ENCODE results near the gene PCDHGB1. TPM values are rescaled to one million over a fixed set of nuclear protein-coding genes. Genes with fewer than 3 reads are reported as not detected.
"Not testable (repeated sequence)": the region's sequence is repeated elsewhere in the genome, so short reads cannot be mapped to it uniquely, and the experiment has no call there.

PCDHGB1 gene
- total RNA-seq, 2 donors from 2014 or later, result 1.4 to 6.6 TPM

- H3K4me3 Mint-ChIP-seq, result peak within 1 kb of the TSS; percentile 70
- no peak within 1 kb of the TSS for H3K27ac ChIP-seq (ENCODE audit: low read depth, low read length)
Measured at GRCh38 chr5:141343242-141343952, 6.5 kb upstream of the PCDHGB1 start, which contains the start of gene PCDHGA3. Gene PCDHGA3, plus strand, starts transcription at chr5:141343829. Its CDS starts 205 bp downstream, at chr5:141344034.

GRCh38 chr5:141343953-141344463 lies 5.9 kb upstream of the PCDHGB1 start:
- 58 to 84% methylated on average over 31 of the region's 31 CpGs for WGBS, 2 experiments (ENCODE audit: insufficient coverage in 1 of 2, insufficient read length in 1 of 2)
- Histone ChIP-seq H3K4me3 (ENCODE audit: low read length) (peak overlapping the region; percentile 77), H3K36me3 (ENCODE audit: control insufficient read depth, insufficient read depth, low read length) (no peaks in the 10 kb centered on the region), H3K27ac (ENCODE audit: low read depth, low read length) (no peak overlapping the region), H3K4me1 (ENCODE audit: control insufficient read depth, insufficient read depth, low read length) (no peaks in the 10 kb centered on the region), H3K9me3 (ENCODE audit: control insufficient read depth, low read length) (peaks cover 44% of the 10 kb centered on the region), H3K27me3 (ENCODE audit: control insufficient read depth, insufficient read depth, low read length, poor library complexity, severe bottlenecking) (no peaks in the 10 kb centered on the region), H3K9ac (ENCODE audit: extremely low read depth, low read length, poor library complexity, severe bottlenecking) (peak overlapping the region; percentile 58)
- peak overlapping the region; percentile 70 for H3K4me3 Mint-ChIP-seq
- H3K36me3 Mint-ChIP-seq (ENCODE audit: low read depth), result peaks cover 26% of the 10 kb centered on the region
- TF ChIP-seq, protein P1, sequence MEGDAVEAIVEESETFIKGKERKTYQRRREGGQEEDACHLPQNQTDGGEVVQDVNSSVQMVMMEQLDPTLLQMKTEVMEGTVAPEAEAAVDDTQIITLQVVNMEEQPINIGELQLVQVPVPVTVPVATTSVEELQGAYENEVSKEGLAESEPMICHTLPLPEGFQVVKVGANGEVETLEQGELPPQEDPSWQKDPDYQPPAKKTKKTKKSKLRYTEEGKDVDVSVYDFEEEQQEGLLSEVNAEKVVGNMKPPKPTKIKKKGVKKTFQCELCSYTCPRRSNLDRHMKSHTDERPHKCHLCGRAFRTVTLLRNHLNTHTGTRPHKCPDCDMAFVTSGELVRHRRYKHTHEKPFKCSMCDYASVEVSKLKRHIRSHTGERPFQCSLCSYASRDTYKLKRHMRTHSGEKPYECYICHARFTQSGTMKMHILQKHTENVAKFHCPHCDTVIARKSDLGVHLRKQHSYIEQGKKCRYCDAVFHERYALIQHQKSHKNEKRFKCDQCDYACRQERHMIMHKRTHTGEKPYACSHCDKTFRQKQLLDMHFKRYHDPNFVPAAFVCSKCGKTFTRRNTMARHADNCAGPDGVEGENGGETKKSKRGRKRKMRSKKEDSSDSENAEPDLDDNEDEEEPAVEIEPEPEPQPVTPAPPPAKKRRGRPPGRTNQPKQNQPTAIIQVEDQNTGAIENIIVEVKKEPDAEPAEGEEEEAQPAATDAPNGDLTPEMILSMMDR (conservative IDR thresholded peaks at IDR 0.05), result peak; percentile 4
- no peak for DNase-seq
- H3K27me3 Mint-ChIP-seq (ENCODE audit: insufficient read depth), result peaks cover 8% of the 10 kb centered on the region
- peak overlapping the region; percentile 94 for H3K27ac Mint-ChIP-seq
- no peaks in the 10 kb centered on the region for H3K4me1 Mint-ChIP-seq
- H3K9me3 Mint-ChIP-seq, result peaks cover 64% of the 10 kb centered on the region

More at GRCh38 chr5:141343242-141343952, 6.5 kb upstream of the PCDHGB1 start, which contains the start of gene PCDHGA3:
- Histone ChIP-seq H3K9ac (ENCODE audit: extremely low read depth, low read length, poor library complexity, severe bottlenecking) (peak within 1 kb of the TSS; percentile 58), H3K4me3 (ENCODE audit: low read length) (peak within 1 kb of the TSS; percentile 77), H3K36me3 (ENCODE audit: control insufficient read depth, insufficient read depth, low read length) (no peaks in the 10 kb centered on the region), H3K27me3 (ENCODE audit: control insufficient read depth, insufficient read depth, low read length, poor library complexity, severe bottlenecking) (no peaks in the 10 kb centered on the region), H3K4me1 (ENCODE audit: control insufficient read depth, insufficient read depth, low read length) (no peaks in the 10 kb centered on the region), H3K9me3 (ENCODE audit: control insufficient read depth, low read length) (peaks cover 38% of the 10 kb centered on the region)
- H3K4me1 Mint-ChIP-seq, result no peaks in the 10 kb centered on the region
- peak within 1 kb of the TSS; percentile 94 for H3K27ac Mint-ChIP-seq
- TF ChIP-seq, protein P1 (conservative IDR thresholded peaks at IDR 0.05), result peak; percentile 75
- WGBS, 2 experiments (ENCODE audit: insufficient coverage in 1 of 2, insufficient read length in 1 of 2), result 52 to 80% methylated on average over 3 to 7 of the region's 9 CpGs
- peaks cover 22% of the 10 kb centered on the region for H3K36me3 Mint-ChIP-seq (ENCODE audit: low read depth)
- H3K9me3 Mint-ChIP-seq, result peaks cover 70% of the 10 kb centered on the region
- H3K27me3 Mint-ChIP-seq (ENCODE audit: insufficient read depth), result peaks cover 11% of the 10 kb centered on the region
- peak; percentile 63 for DNase-seq

GRCh38 chr5:141345327-141345726 lies 4.6 kb upstream of the PCDHGB1 start:
- peaks cover 54% of the 10 kb centered on the region for H3K9me3 ChIP-seq (ENCODE audit: control insufficient read depth, low read length)
- H3K36me3 Mint-ChIP-seq (ENCODE audit: low read depth), result peaks cover 29% of the 10 kb centered on the region
- no peak overlapping the region for H3K9ac ChIP-seq (ENCODE audit: extremely low read depth, low read length, poor library complexity, severe bottlenecking)
- peaks cover 58% of the 10 kb centered on the region for H3K9me3 Mint-ChIP-seq
- peak overlapping the region; percentile 77 for H3K4me3 ChIP-seq (ENCODE audit: low read length)
- H3K4me1 Mint-ChIP-seq, result no peaks in the 10 kb centered on the region
- 83 to 92% methylated on average over 12 to 20 of the region's 20 CpGs for WGBS, 2 experiments (ENCODE audit: insufficient coverage in 1 of 2, insufficient read length in 1 of 2)
- H3K4me3 Mint-ChIP-seq, result no peak overlapping the region
- no peaks in the 10 kb centered on the region for H3K36me3 ChIP-seq (ENCODE audit: control insufficient read depth, insufficient read depth, low read length)
- no peak for DNase-seq
- no peaks in the 10 kb centered on the region for H3K4me1 ChIP-seq (ENCODE audit: control insufficient read depth, insufficient read depth, low read length)
- peaks cover 5% of the 10 kb centered on the region for H3K27me3 Mint-ChIP-seq (ENCODE audit: insufficient read depth)
- H3K27me3 ChIP-seq (ENCODE audit: control insufficient read depth, insufficient read depth, low read length, poor library complexity, severe bottlenecking), result no peaks in the 10 kb centered on the region
- TF ChIP-seq, protein P1 (conservative IDR thresholded peaks at IDR 0.05), result no peak
- H3K27ac Mint-ChIP-seq, result no peak overlapping the region
- no peak overlapping the region for H3K27ac ChIP-seq (ENCODE audit: low read depth, low read length)

DNA sequence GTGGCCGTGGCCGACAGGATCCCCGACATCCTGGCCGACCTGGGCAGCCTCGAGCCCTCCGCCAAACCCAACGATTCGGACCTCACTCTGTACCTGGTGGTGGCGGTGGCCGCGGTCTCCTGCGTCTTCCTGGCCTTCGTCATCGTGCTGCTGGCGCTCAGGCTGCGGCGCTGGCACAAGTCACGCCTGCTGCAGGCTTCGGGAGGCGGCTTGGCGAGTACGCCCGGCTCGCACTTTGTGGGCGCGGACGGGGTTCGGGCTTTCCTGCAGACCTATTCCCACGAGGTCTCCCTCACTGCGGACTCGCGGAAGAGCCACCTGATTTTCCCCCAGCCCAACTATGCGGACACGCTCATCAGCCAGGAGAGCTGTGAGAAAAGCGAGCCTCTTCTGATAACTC lies 3.9 kb upstream of the PCDHGB1 start:
- H3K27ac Mint-ChIP-seq; H3K4me1 Mint-ChIP-seq; H3K4me3 Mint-ChIP-seq; DNase-seq; H3K27me3 Mint-ChIP-seq (ENCODE audit: insufficient read depth); H3K27me3 ChIP-seq (ENCODE audit: control insufficient read depth, insufficient read depth, low read length, poor library complexity, severe bottlenecking); H3K9ac ChIP-seq (ENCODE audit: extremely low read depth, low read length, poor library complexity, severe bottlenecking); H3K4me1 ChIP-seq (ENCODE audit: control insufficient read depth, insufficient read depth, low read length); H3K36me3 ChIP-seq (ENCODE audit: control insufficient read depth, insufficient read depth, low read length); H3K27ac ChIP-seq (ENCODE audit: low read depth, low read length): not testable (repeated sequence)
- Mint-ChIP-seq H3K36me3 (ENCODE audit: low read depth) (peaks cover 34% of the 10 kb centered on the region), H3K9me3 (peaks cover 60% of the 10 kb centered on the region)
- WGBS, 2 experiments (ENCODE audit: insufficient coverage in 1 of 2, insufficient read length in 1 of 2), result 91 to 100% methylated on average over 8 to 24 of the region's 35 CpGs
- Histone ChIP-seq H3K4me3 (ENCODE audit: low read length) (peak overlapping the region; percentile 24), H3K9me3 (ENCODE audit: control insufficient read depth, low read length) (peaks cover 61% of the 10 kb centered on the region)

All from endodermal cell (in vitro differentiated cells).